Stimulated activated CD4-positive, alpha-beta T cell treated with anti-CD3 and anti-CD28 coated beads, Interleukin-4, amount 100 ng/mL, for 4 hours (primary cell): ENCODE measurements around the gene SGCA.

Experiments used
- DNase-seq, 2 experiments: peaks; one replicate each; pipeline ENCODE4 v3.0.0-alpha.2; 2020

The SGCA gene

DNA sequence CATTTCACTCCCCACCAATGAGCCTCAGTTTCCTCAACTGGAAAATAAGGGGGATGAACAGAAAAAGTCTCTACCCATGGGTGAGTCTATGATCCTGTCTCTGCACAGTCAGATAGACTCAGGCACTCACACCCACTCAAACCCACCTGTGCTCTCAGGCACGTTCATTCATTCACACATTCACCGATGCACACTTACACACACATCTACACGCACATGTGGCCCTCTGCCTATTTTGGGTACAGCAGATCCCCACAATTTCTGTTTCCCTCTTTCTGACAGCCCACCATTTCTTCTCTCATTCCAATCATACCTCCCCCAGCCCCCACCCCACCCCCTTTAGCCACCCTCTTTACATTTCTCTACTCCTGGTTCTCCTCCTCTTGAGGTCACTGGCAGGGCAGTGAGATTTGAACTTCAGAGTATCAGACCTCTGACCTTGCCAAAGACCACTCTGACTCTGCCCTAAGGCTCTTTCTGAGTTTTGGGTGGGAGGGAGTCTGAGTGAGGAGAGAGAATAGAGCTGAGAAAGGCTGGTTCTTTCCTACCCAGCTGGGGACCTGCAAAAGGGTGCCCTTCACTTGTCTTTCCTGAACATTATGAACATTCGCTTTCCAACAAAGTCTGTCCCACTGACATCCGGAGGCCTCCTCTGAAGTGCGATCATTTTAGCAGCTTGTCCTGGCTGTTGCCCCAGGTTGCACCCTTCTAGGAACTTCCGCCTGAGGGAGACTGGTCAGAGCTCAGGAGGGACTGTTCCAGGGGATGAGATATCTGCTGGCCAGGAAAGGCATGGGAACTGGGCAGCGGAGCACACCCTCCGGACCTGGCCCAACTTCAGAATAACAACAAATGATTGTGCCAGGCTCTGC is 45.7 kb downstream of the SGCA start:
- DNase-seq, result no peak

DNA sequence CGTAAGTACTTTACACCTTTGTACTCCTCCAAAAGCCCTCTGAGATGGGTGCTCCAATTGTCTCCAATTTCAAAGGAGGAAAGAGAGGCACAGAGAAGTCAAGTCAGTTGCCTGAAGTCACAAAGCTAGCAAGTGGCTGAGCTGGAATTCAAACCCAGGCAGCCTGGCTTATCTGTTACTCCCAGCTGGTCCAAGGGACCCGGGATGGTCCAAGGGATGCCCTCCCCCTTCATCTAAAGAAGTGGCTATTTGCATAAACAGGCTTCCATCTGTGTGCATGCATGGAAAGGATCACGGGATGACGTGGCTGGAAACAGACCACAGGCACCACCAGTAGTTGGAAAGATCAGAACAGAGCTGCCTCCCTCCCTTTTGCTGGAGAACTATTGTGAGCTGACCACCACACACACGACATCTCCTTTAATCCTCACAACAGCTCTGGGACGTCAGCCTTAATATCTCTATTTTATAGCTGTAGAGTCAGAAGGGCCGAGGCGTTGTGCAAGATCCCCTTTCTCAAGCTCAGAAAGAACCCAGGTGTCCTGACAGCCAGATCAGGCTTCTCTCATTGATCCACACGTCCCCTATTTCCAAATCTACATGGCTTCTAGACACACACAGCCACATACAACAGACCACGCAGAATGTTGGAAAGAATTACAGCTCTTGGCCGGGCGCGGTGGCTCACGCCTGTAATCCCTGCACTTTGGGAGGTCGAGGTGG is 46.5 kb downstream of the SGCA start:
- no peak for DNase-seq

DNA sequence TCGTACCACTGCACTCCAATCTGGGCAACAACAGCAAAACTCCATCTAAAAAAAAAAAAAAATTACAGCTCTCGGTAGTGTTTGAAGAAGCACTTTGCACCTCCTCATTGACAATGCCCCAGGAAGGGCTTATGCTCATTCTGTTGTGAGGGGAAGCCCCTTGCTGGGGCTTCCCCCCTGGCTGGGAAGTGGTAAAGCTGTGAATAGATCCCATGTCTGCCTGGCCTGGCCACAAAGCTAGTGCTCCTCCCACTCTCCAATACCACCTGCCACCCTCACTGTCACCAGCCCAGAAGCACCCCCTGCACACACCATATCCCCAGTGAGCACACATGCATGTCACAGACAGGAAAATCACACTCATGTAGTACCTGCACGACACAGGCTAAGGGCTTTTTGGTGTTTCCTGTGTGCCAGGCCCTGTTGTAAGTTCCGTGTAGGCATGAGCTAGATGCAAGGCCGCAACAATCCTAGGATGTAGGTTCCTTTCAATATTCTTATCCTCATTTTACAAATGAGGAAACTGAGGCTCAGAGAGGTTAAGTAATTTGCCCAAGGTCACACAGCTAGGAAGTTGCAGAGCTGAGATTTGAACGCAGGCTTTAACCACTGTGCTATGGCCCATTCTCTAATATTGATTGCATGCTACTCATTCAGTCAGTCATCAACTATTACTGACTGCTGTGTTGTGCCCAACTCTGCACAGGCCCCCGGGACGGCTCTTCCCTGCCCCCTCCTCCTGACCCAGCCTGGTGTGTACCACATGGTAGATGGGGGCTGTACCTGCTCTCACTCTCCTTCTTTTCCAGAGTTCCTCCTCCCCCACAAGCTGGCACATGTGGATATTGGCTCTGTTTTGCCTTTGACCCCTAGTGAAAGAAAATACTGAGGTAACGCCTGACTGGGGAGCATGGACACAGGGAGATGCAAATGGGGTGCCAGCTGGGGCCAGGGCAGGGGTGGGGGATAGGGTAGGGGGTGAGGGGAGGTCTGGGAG is 47.5 kb downstream of the SGCA start:
- DNase-seq, result no peak

DNA sequence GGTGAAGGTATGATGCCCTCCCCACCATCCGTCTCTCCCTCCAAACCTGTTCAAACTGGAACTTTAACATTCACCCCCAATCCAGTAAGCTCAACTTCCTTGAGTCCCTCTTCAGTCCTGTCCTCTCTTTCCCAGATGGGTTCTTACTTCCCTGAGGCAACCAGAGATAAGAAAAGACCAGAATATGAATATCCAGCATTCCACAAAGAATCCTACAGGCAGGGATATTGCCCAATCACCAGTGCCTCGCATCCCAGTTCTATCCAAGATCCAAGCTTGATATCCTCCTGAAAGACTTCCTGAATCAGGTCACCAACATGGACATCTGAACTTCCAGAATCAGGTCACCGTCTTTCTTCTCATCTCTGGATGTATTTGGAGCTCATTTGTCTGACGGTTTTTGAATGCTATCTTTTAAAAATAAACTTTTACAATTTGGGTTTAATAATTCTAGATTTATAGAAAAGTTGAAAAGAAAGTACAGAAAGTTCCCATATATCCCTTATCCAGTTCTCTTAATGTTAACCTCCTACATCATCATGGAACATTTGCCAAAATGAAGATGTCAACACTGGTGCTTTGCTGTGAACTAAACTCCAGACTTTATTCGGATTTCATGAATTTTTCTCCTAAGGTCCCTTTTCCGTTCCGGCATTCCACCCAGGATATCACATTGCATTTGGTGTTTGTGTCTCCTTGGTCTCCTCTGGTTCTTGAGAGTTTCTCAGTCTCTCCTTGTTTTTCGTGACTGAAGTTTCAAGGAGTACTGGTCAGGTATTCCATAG is 49.4 kb downstream of the SGCA start:
- no peak for DNase-seq

DNA sequence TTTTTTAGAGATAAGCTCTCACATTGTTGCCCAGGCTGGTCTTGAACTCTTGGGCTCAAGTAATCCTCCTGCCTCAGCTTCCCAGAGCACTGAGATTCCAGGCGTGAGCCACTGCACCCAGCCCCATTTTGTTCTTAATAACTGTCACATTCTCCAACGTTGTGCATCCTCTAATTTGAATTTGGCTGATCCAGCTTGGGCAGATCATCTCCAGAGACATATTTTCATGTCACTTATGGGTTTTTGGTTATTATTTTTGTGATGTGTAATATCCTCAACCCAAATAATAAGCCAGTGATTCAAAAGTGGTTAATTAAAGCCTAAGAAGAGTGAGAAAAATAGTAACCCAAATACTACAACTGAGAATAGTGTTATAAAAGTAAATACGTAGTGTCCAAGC is 51.8 kb downstream of the SGCA start:
- no peak for DNase-seq

DNA sequence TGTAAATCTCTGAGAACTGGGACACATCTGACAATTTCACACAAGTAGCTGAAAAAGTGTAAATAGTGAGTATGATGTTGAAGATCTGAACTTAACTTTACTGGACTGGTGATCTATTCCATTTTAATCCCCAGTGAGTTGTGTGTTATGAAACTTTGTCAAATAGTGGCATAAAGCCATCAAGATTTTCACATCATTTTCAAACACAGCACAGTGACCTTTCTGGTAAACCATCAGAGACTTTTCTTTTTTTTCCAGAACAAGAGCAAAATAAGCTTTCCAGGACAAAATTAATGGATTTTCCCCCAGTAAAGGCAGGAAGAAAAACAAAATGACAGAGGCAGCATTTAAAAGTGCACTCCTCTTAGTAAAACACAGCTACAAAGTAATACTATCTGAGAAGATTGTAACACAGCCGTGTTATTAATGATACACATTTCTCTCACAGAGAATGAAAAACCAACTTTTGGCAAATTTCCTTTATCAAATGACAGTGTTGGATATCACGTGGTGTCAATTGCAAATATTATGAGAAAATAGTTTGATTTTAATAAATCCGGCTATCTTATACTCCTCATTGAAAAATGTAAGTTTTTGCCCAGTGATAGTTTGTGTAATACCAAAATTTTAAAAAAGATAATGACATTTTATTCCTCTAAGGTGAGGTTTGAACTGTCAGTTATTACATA is 52.4 kb downstream of the SGCA start:
- DNase-seq, result no peak

DNA sequence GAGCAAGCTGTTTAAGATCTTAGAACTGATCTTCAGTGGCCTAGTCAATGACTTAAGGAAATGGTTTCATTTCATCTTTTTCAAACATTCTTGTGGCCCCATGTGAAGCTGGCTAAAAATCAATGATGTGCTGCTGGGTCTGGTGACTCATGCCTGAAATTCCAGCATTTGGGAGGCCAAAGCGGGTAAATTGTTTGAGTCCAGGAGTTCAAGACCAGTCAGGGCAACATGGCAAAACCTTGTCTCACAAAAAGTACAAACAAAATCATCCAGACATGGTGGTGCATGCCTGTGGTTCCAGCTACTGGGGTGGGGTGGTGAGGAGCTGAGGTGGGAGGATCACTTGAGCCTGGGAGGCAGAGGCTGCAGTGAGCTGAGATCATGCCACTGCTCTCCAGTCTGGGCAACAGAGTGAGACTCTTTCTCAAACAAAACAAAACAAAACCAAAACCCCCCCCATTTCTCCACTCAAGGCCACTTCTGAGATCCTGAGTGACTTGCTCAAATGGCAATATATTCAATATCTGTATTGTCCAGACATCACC is 53.0 kb downstream of the SGCA start:
- DNase-seq, result no peak

DNA sequence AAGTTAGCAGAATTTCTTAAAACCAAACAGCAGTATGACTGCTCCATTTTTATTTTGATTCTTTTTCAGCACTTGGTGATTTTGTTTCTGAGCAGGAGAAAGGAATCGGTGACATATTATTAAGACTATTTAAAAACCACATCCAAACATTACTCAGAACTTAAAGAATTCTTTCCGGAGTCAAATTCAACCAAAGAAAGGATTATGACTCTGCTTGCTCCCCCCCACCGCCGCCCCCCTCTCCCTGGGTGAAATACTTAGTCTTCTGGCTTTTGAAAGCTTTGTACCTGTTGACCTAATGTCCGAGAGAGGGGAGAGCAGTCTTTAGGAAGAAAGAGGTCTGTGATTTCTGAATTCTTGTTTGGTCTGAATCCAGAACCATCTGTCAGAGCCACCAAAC is 53.5 kb downstream of the SGCA start:
- no peak for DNase-seq

DNA sequence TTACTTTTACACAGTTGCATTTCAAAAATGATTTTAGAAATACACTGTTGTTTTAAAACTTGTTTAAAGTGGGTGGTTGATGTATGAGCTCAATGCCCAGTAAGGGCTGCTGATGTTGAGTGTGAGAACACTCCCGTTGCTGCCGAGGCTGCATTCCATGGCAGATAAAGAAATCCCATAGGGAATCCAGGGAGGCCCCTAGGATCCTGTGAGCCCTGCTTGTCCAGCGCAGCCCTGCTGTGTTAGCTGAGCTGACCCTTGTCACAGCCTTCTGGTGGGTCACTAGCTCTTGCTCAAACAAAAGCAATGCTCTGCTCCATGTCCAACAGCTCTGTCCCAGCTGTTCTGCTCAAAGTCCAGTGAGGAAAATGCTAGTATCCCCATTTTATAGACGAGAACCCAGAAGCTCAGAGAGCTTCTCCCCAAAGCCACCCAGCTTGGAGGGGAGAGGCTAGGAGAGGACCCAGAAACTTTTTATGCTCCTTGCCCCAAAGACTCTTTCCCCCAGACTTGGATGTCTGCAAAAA is 54.2 kb downstream of the SGCA start:
- no peak for DNase-seq

DNA sequence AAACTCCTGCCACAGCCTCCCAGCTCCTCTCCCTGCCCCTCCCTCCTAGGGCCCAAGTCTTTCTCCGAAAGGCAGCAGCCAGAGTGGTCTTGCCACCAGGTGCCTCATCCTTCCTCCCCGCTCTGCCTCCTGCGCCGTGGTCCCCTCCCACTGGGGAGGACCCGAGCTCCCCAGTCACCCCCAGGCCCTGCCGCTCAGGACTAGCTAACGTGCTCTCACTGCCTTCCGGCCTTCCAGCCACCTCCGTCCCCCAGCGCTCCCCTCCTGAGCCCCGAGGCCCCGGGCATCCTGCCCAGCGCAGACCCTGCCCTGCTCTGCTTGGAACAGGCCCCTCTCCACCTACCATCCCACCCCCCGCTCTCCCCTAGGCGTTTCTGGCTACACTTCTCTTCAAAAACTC is 55.0 kb downstream of the SGCA start:
- no peak for DNase-seq

DNA sequence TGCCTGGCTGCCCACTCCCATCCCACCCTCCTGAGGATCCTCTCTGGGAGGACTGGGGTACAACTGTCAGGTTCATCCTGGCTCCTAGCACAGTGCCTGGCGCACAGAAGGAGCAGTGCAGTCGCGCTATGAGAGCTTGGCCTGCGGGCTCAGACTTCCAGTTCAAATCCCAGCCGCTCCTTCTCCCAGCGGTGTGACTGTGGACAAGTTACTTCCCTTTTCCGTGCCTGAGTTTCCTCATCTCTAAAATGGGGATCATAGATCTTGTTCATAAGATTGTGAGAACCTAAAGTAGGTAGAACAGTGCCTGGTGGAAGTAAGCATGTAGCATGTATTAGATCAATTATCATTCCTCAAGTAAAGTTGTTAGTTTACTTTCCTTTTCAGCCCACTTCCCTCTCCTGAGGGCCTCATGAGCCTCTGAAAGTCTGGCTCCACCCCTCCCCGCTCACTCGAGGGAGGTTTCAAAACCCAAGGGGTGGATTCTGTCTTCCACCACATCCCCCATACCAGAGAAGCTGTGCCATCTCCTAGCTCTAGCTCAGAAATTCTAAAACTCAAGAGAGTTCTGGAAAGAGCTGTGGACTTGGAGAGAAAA is 55.6 kb downstream of the SGCA start:
- no peak for DNase-seq

DNA sequence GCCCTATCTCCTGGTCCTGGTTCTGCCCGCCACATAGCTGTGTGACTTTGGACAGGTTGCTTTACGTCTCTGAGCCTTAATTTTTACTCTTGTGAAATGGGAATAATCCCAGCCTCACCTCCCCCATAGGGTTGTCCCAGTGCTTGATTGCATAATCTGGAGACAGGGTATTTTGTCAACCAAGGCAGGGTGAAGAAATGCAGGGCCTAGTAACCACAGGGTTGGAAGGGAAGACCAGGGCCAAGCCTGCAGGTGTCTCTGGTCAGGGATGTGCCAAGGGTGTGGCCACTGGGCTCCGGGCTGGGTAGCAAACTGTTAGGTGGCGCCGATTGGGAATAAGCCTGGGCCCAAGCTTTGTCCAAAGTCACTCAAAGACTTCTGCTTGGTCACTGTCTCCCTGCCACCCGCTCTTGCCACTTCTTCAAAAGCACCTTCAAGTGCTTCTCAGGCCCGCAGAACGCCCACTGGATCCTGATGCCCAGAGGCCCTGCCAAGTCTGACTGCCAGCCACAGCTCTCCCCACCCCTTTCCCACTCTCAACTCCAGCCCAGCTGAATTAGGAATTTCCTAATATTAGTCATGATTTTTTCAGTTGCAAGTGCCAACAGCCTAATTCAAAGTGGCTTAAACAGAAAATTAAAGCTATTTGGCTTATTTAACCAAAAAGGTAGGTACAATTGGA is 56.2 kb downstream of the SGCA start:
- no peak for DNase-seq

DNA sequence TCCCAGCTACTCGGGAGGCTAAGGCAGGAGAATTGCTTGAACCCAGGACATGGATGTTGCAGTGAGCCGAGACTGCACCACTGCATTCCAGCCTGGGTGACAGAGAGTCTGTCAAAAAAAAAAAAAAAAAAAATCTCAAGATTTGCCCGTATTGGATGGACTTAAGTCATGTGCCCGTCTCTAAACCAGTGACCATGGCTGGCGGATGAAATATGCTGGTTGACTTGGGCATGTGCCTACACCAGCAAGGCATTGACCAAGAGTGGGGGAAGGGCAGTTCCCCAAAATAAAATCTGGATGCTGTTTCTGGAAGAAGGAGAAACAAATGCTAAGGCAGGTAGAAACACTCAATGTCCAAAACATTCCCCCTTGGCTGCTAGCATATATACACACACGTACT is 57.1 kb downstream of the SGCA start:
- no peak for DNase-seq
